NT2/D1 (cell line): Measurements from ENCODE around the gene SRP19.

Source experiments
- SUZ12 ChIP-seq: IDR thresholded peaks from 2 replicates; pipeline ENCODE4 v1.6.1; 2011; ENCODE audit not compliant: insufficient read length, insufficient read depth; ENCODE audit errors: extremely low read depth
- YY1 ChIP-seq: IDR thresholded peaks from 2 replicates; pipeline ENCODE4 v1.6.1; 2011; ENCODE audit not compliant: insufficient read length, insufficient read depth
- ZNF274 ChIP-seq: IDR thresholded peaks from 2 replicates; pipeline ENCODE4 v1.6.1; 2011; ENCODE audit warnings: mild to moderate bottlenecking, low read depth, low read length

GRCh38 chr5:112906637-112907036 is 45.5 kb downstream of the SRP19 start:
- no peak for TF ChIP-seq YY1
- no peak for TF ChIP-seq ZNF274
- no peak for TF ChIP-seq SUZ12
